NCI-H748 (cell line): ENCODE data around the gene CEP72.
"Not testable (repeated sequence)": the region's sequence is repeated elsewhere in the genome, so short reads cannot be mapped to it uniquely, and the experiment has no call there.

ENCODE experiments used
- DNase-seq: peaks from one replicate; lab custom pipeline; 2025; ENCODE audit not compliant: unreplicated experiment; lab: John Stamatoyannopoulos, UW

Gene CEP72

GRCh38 chr5:612498-613424, 621 bp downstream of the CEP72 start:
- DNase-seq: peak; percentile 70

DNA sequence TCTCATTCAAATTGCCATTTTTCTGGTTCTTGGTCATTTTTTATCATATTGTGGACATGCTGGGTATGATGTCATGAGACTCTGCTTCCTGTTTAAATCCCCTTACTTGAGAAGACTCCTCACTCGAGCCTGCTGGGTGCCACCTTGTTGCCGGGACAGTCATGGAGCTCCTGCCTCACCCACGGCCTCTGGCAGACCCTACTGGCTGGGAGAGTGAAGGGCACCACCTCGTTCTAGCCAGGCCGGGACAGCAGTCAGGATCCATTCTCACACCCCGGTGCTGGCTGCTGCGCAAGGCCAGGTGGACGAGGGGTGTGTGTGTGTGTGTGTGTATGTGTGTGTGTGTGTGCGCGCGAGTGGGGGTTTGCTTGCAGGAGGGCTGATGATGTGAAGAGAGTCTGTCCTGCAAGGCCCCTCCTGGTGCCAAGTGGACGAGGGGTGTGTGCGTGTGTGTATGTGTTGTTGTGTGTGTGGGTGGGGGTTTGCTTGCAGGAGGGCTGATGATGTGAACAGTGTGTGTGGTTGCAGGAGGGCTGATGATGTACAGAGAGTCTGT, 4.4 kb downstream of the CEP72 start:
- DNase-seq: peak; percentile 39

GRCh38 chr5:617896-618295, 5.8 kb downstream of the CEP72 start:
- DNase-seq: no peak

GRCh38 chr5:618450-618849, 6.3 kb downstream of the CEP72 start:
- DNase-seq: no peak

GRCh38 chr5:619444-619843, 7.3 kb downstream of the CEP72 start:
- DNase-seq: no peak

DNA sequence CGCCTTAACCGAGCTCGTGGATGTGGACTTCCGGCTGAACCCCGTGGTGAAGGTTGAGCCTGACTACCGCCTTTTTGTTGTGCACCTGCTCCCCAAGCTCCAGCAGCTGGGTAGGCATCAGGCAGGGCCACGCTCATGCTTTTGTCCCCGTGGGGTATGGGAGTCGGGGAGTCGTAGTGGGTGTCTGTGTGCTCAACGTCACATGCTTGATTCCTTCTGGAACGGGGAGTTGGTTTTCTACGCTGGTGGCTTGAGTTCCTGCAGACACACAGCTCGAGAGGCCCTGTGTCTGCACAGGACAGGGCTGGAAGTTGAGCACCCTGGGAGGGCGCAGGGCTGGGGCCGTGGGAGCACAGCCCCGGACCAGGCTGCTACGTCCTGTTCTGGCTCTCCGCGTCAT, 8.0 kb downstream of the CEP72 start:
- no peak for DNase-seq

DNA sequence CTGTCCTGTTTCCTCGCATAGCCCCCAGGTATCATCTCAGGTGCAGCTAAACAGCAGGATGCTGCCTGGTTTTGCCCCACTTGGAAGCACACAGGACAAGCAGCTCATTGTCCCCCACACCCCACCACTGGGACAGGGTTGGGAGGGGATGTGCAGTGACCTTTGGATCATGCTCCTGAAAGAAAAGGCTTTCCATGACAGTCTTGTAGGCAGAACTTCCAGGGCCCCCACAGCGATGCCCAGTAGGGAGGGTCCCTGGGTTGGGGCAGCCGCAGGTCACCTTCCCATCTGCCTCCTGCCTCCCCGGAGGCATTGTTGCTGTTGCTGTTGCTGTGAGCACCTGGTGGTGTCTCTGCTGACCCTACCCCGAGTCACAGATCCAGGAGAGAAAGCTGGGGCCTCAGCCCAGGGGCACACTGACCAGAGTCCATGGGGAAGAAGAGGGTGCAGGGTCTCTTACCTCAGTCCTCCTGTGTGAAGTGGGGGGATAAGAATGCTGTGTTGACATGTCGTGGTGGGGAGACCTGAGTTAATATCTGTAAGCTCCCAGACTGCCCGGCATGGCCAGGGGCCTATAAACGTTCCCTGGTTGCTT, 8.5 kb downstream of the CEP72 start:
- no peak for DNase-seq

DNA sequence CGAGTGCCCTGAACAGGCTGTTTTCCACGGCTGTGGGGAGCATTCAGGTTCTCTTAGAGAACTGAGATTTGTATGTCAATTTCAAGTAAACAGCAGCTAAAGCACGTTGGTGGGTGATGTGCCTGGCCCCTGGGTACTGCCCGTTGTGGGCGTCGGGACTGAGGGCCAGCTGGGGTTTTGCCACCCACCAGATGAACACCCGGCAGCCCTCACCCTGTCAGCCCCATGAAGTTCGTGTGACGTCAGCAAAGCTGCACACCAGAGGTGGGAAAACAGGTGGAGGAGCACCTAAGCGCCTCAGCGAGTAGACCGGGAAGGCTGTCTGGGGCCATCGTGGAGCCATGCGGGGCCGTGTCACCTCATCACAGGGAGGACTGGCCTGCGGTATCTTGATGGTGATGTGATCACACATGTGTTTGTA, 9.2 kb downstream of the CEP72 start:
- no peak for DNase-seq

DNA sequence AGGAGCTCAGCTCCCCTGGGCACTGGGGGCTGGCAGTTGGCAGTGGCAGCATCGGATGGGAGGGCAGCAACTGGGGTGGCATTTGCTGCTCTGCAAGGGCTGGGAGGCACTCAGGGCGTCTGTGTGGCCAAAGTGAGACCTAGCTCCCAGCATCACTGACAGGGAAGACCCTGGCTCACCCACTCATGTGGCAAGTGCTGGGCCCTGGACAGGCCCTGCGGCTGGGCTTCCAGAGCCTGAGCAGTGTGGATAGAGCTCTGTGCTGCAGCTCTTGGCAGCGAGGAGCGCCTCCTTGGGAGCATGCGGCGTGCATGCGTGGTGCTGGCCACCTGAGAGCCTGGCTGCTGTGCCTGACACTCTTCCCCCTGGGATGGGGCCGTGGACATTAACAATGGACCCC, 10.2 kb downstream of the CEP72 start:
- peak; percentile 29 for DNase-seq

DNA sequence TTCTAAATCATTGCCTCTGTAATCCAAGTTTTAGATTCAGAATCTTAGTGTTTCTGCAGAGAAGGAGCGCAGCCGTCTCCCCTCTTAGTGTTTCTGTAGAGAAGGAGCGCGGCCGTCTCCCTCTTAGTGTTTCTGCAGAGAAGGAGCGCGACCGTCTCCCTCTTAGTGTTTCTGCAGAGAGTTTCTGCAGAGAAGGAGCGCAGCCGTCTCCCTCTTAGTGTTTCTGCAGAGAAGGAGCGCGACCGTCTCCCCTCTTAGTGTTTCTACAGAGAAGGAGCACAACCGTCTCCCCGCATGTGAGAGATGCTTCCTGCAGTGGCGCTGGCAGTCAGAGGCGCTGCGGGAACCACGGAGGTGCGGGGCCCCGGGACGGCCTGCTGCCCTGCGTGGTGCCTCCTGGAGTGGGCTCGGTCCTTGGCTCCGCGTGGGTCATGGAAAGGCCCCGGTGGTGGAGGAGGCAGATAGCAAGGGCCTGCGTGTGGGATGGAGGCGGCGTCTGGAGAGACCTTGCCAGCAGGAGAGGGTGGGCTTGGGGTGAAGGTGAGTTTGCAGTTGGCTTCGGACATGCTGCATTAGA, 10.9 kb downstream of the CEP72 start:
- no peak for DNase-seq

DNA sequence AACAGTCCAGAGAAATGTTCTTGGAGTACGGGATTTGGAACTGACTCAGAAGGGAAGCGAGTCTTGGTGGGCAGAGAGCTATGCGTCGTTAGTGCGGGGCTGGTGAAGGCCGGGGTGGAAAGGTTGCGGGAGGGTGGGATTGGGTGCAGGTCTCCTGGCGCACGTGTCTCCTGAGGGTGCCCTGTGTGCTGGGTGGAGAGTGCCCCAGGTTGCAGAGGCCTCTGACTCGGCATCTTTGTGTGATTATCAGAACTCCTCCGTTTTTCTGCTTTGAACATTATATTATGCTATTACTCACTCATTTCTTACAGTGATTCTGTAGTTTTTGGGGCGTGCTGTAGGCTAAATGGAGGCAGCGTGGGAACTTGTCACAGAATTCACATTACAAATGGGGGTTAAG, 11.4 kb downstream of the CEP72 start:
- no peak for DNase-seq

- no peak for DNase-seq
Measured at GRCh38 chr5:624118-624950, 12.2 kb downstream of the CEP72 start.

DNA sequence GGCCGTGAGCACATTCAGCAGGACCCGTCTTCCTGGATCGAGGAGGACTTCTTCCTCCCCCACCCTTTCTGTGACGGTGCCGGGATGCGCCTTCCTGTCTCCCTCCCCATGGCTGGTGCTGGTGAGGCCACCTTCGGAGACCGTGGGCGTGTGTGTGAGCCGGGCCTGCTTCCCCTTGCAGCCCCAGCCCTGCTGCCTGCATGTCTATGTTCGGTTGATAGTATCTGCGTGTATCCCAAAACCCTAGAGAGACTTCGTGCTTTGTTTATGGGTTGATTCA, 12.8 kb downstream of the CEP72 start:
- DNase-seq: no peak

DNA sequence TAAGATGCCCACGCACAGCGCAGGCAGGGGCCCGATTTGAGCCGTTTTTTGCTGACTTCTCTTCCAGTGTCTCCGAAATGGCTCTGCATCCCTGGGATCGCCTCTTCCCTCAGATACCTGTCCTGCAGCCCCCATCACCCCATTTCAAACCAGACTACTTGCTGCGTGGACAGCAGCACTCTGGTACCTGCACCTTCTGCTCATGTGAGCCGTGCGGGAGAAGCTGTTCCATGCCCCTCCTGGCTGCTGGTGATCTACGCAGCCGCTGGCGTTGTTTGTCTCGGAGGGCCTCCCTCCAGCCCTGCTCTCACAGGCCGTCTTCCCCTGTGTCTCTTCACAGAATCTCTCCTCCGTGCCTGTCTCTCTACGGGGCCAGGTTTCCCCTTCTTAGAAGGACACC, 13.4 kb downstream of the CEP72 start:
- DNase-seq: no peak

- no peak for DNase-seq
Measured at GRCh38 chr5:626850-627249, 14.7 kb downstream of the CEP72 start.

DNA sequence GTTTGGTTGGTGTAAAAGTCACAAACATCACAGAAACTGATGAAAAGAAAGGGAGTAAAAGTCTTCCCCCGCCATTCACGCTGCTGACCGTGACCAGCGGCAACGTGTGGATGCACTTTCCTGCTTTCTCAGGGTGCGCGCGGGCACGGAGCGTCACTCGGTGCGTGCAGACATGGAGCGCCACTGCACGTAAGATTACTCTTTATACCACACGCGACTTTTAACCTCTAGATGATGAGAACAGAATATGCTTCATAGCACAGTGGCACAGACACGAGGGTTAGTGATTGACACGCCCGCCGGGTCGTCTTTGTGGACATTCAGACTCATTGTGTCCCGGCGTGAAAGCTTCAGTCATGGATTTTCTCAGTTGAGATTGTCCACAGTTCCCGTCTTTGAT, 15.7 kb downstream of the CEP72 start:
- DNase-seq: no peak

DNA sequence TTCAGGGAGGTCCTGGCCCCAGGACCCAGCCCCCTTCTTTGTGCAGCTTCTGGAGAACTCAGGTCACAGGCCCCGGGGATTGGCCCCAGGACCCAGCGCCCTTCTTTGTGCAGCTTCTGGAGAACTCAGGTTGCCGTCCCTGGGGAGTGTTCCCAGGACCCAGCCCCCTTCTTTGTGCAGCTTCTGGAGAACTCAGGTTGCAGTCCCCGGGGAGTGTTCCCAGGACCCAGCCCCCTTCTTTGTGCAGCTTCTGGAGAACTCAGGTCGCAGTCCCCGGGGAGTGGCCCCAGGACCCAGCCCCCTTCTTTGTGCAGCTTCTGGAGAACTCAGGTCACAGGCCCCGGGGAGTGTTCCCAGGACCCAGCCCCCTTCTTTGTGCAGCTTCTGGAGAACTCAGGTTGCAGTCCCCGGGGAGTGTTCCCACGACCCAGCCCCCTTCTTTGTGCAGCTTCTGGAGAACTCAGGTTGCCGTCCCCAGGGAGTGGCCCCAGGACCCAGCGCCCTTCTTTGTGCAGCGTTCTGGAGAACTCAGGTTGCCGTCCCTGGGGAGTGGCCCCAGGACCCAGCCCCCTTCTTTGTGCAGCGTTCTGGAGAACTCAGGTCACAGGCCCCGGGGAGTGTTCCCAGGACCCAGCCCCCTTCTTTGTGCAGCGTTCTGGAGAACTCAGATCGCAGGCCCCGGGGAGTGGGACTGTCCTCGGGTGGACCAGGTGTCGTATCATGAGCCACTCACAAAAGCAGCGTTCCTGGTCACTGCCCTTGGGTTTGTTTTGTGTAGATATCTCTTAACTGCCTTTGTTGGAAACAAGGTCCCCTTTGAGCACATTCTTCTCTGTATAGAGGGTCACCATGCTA, 16.4 kb downstream of the CEP72 start:
- not testable (repeated sequence) for DNase-seq

GRCh38 chr5:633501-633955, 21.4 kb downstream of the CEP72 start:
- peak; percentile 31 for DNase-seq

DNA sequence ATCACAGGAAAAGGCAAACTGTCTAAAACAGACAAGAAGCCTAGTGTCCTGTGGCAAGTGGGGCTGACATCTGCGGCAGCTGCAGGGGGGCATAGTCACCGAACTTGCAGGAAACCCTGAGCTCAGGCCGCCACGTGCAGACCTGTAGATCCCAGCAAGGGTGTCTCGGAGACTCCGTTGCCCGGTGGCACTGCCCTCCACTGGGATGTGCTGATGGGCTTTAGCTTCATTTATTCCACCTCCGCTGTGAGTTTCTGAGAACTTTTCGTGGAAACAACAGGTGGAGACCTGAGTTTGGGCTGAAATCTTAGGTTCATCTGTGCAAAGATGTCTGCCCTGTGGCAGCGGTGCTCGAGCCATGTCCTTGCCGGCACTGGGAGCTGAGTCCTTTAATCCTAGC, 22.1 kb downstream of the CEP72 start:
- no peak for DNase-seq
